HG02763 (cell line): ENCODE results near the gene PAM.
"Not testable (repeated sequence)": the region's sequence is repeated elsewhere in the genome, so short reads cannot be mapped to it uniquely, and the experiment has no call there.

Experiments
- ATAC-seq: cut with Tn5 transposase; IDR thresholded peaks from one replicate; pipeline ENCODE4 v1.9.1; 2021; ENCODE audit warnings: mild to moderate bottlenecking, moderate library complexity; ENCODE audit not compliant: unreplicated experiment

Gene PAM

DNA sequence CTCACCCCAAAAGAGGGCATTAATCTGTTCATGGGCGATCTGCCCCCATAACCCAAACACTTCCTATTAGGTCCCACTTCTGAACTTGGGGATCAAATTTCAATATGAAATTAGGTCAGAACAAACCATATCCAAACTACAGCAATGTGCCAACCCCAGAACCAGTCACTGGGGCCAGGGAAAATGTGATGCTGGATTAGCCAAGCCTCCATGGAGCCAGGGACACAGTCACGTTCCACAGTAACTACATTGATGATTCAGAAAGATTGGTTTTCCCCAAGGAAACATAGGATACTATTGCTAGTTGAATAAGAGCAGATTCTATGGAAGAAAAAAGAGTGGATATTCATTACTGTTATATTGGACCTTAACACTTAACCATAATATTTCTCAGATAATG lies 280.6 kb downstream of the PAM start:
- no peak for ATAC-seq

DNA sequence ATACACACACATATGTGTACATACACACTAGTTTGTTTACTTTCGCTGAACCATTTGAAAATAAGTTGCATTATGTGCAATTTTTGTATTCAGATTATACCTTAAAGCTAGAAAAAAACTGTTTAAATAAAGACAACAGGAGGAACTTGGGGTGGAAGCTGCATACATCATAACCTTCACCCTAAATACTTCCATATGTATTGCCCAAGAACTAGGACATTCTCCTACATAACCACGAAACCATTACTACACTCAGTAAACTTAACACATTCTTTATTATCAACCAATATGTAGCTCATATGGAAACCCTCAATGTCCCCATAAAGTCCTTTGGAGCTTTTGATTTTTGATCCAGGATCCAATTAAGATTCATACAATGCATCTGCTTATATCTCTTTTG lies 281.5 kb downstream of the PAM start:
- no peak for ATAC-seq

- no peak for ATAC-seq
Measured at GRCh38 chr5:103037673-103038455, 282.8 kb downstream of the PAM start.

GRCh38 chr5:103041071-103041676 lies 286.1 kb downstream of the PAM start:
- no peak for ATAC-seq

DNA sequence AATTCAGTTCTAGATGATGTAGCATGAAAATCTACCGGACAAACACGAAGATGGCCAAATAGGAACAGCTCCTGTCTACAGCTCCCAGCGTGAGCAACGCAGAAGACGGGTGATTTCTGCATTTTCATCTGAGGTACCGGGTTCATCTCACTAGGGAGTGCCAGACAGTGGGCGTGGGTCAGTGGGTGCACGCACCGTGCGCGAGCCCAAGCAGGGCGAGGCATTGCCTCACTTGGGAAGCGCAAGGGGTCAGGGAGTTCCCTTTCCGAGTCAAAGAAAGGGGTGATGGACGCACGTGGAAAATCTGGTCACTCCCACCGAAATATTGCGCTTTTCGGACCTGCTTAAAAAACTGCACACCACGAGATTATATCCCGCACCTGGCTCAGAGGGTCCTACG lies 291.6 kb downstream of the PAM start:
- not testable (repeated sequence) for ATAC-seq

- ATAC-seq: no peak
Measured at GRCh38 chr5:103057208-103058130, 302.4 kb downstream of the PAM start.

DNA sequence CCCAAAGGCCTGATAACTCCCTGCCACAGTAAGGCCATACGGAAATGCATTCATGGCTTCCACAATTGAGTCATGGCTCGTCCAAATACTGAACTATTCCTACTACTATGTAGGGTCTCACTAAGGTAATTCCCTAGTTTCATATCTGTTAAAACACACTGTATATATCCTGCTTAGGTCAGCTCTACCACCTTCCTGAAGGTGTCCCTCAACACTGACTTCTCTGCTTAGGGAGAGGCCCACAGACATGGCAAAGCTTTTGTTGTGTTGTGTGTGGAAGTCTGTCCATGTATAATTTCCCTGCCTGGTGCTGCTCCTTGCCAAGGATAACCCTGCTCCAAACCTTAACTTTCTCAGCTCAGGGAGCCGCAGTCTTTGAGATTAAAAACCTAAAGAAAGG lies 304.4 kb downstream of the PAM start:
- no peak for ATAC-seq

- ATAC-seq: no peak
Measured at GRCh38 chr5:103060424-103060954, 305.4 kb downstream of the PAM start.

- ATAC-seq: no peak
Measured at GRCh38 chr5:103066326-103066725, 311.2 kb downstream of the PAM start.

DNA sequence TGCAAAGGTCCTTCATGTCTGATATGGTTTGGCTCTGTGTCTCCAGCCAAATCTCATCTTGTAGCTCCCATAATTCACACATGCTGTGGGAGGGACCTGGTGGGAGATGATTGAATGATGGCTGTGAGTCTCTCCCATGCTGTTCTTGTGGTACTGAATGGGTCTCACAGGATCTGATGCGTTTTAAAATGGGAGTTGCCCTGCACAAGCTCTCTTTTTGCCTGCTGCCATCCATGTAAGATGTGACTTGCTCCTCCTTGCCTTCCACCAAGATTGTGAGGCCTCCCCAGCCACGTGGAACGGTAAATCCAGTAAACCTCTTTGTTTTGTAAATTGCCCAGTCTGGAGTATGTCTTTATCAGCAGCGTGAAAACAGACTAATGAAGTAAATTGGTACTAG lies 318.4 kb downstream of the PAM start:
- not testable (repeated sequence) for ATAC-seq

DNA sequence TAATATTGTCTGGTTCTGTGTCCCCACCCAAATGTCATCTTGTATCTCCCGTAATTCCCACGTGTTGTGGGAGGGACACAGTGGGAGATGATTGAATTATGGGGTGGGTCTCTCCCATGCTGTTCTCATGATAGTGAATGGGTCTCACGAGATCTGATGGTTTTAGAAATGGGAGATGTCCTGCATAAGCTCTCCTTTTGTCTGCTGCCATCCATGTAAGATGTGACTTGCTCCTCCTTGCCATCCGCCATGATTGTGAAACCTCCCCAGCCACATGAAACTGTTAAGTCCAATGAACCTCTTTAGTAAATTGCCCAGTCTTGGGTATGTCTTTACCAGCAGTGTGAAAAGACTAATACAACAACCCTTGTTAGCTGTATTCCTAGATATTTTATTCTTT lies 320.3 kb downstream of the PAM start:
- no peak for ATAC-seq
